Lung (tissue), 12 donors: ENCODE measurements around the gene FBRS. TPM values are rescaled to one million over a fixed set of nuclear protein-coding genes. Genes with fewer than 3 reads are reported as not detected.

Experiments used
- ATAC-seq: fragments of 200-7000 bp; cut with Tn5 transposase; one replicate; pipeline ENCODE4 v1.9.1; 2020; ENCODE audit warnings: moderate number of reproducible peaks; ENCODE audit not compliant: insufficient read depth, low FRiP score
- DNase-seq, 3 donors: peaks; one replicate each; pipeline ENCODE4 v3.0.0-alpha.2; 2013 to 2017
- H3K27ac ChIP-seq, 2 donors: one replicate each; pipeline ENCODE4 v1.5.1; 2013; ENCODE audit warnings: mild to moderate bottlenecking in 2 of 2, moderate library complexity in 2 of 2, control low read depth in 1 of 2, inconsistent platforms in 1 of 2, low read depth in 1 of 2, low read length in 1 of 2
- H3K27me3 ChIP-seq, 3 donors: one replicate each; pipeline ENCODE4 v1.5.1; 2013; ENCODE audit warnings: low read length in 2 of 3; ENCODE audit not compliant: control insufficient read depth in 3 of 3, insufficient read depth in 3 of 3
- H3K36me3 ChIP-seq, 4 donors: one replicate each; pipeline ENCODE4 v1.5.1; 2013; ENCODE audit warnings: low read length in 4 of 4, mild to moderate bottlenecking in 1 of 4, moderate library complexity in 1 of 4; ENCODE audit not compliant: control insufficient read depth in 4 of 4, insufficient read depth in 4 of 4
- H3K4me1 ChIP-seq, 5 donors: one replicate each; pipeline ENCODE4 v1.5.1; 2013; ENCODE audit warnings: low read length in 5 of 5, mild to moderate bottlenecking in 2 of 5, moderate library complexity in 1 of 5; ENCODE audit not compliant: control insufficient read depth in 5 of 5, insufficient read depth in 5 of 5
- H3K4me3 ChIP-seq: one replicate; pipeline ENCODE4 v1.5.1; 2013; ENCODE audit warnings: mild to moderate bottlenecking, control low read depth, moderate library complexity
- H3K9ac ChIP-seq, 2 donors: one replicate each; pipeline ENCODE4 v1.5.1; 2013; ENCODE audit warnings: low read length in 2 of 2, control low read depth in 1 of 2; ENCODE audit not compliant: insufficient read depth in 1 of 2
- H3K9me3 ChIP-seq, 4 donors: one replicate each; pipeline ENCODE4 v1.5.1; 2013; ENCODE audit warnings: low read length in 3 of 4, mild to moderate bottlenecking in 1 of 4, moderate library complexity in 1 of 4; ENCODE audit not compliant: control insufficient read depth in 4 of 4, insufficient read depth in 3 of 4
- CTCF ChIP-seq: IDR thresholded peaks from 2 replicates; pipeline ENCODE4 v1.5.1; 2012; ENCODE audit warnings: mild to moderate bottlenecking; ENCODE audit errors: control extremely low read depth, extremely low read depth
- WGBS, 2 donors: extraction: QIAGEN DNeasy Blood & Tissue Kit; methylation state at CpG; one replicate each; pipeline ENCODE4 v1.1.7; 2013; 5-methylcytosine and 5-hydroxymethylcytosine counted together
- polyA plus RNA-seq, 2 donors: library from polyadenylated mRNA; stranded (reverse); fragments of 200-250 nt; gene quantifications; one replicate each; pipeline ENCODE4 v1.2.1, GENCODE V29; 2013
- total RNA-seq, 2 donors: library from RNA; depleted of rRNA in 1 of 2; stranded (reverse); fragments of >200 nt in 1 of 2; gene quantifications; one replicate each; pipeline ENCODE4 v1.2.1, GENCODE V29; 2014 to 2021
- donor health status: control.
- donor health status: control.
- donor health status: Bipolar disorder and iron deficiency.
- donor health status: healthy.
- donor health status: DM: yes; HTN: yes; CAD: no.

Gene FBRS
- total and polyA plus RNA-seq, 4 donors, result 32.1 to 80.8 (median 55.6) TPM

DNA sequence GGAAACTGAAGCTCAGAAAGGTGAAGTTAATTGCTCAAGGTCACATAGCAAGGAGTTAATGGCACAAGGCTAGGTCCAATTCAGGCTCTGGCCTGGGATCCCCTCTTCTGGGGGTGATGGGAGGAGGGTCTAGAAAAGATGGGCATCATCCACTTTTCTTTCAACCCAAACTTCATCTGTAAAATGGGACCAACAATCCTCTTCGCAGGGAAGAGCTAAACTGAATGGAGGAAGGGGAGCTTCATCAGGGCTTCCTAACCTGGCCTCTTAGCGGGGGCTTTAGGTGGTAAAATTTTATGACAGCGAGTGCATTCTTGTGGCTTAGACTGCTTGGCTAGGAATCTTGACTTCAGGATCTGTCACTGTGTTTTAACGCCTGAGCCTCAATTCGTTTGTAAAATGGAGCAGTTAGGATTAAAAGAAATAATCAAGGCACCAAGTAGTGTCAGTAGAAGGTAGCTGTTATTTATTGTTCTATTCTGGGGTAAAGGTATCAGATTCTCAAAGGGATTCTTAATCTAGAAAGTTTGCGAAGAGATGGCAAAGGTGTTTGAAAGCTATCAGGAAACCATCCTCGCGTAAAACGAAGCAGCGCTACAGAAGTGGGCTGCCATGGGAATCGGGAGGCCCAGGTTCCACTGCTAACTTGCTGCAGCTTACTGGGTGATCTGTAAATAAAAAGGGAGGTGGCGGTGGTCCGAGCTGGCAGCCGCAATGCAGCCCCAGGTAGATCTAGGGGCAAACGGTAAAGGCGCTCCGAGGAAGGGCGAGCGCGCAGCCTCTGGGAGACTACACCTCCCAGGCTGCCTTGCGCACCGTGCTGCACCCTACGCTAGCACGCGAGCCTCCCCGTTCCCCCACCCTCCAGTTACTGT, 39.3 kb downstream of the FBRS start:
- peak overlapping the region; percentile 79 for H3K4me3 ChIP-seq
- TF ChIP-seq CTCF, result no peak
- peak overlapping the region; percentile 98 to 99 for H3K27ac ChIP-seq
- H3K4me1 ChIP-seq, result peaks cover 6 to 17% (median 8%) of the 10 kb centered on the region in 5 donors
- DNase-seq, result no peak
- peak; percentile 93 for ATAC-seq
- WGBS, 2 donors, result 14% methylated on average over 26 of the region's 26 CpGs
- H3K9ac ChIP-seq, result peak overlapping the region; percentile 50 to 94
- no peaks in the 10 kb centered on the region for H3K27me3 ChIP-seq
- no peaks in the 10 kb centered on the region for H3K9me3 ChIP-seq
- H3K36me3 ChIP-seq, result peaks cover 5 to 19% (median 15%) of the 10 kb centered on the region in 4 donors

DNA sequence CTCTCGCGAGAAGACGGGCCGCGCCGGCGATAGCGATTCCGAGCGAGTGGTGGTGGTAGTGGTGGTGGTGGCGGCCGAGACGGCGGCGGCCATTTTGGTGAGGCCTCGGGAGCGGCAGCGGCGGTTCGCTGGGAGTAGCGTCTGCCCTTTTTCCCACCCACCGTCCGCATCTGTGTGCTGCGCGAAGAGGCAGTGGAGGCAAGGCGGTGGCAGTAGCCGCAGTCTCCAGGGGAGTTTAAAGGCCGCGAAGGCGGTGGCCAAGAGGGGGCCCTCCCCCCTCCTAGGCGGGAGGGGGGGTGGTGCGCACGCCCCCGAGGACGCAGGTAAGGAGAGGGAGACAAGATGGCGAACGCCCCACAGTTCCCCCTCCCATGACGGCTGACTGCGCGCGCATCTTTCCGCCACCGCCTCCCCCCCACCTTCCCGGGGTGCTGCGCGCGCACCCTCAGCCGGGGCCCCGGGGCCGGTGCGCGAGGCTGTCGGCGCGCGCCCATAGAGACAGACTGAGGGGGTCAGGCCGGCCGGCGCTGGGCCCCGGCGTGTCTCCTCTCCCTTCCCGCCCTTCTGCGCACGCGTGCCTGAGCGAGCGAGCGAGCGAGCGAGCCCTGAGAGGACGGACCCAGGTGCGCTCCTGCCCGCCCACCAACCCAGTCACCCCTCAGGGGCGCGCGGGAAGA, 40.0 kb downstream of the FBRS start:
- Histone ChIP-seq H3K4me3 (peak overlapping the region; percentile 79), H3K4me1 (peaks cover 6 to 17% (median 8%) of the 10 kb centered on the region in 5 donors), H3K9me3 (no peaks in the 10 kb centered on the region), H3K27me3 (no peaks in the 10 kb centered on the region), H3K9ac (peak overlapping the region; percentile 87 to 94), H3K36me3 (peaks cover 9 to 22% (median 17%) of the 10 kb centered on the region in 4 donors), H3K27ac (peak overlapping the region; percentile 98 to 99)
- TF ChIP-seq CTCF, result no peak
- DNase-seq (peak; percentile 98 to 99 (median 99)), ATAC-seq (peak; percentile 86)
- WGBS, 2 donors, result 0 to 1% methylated on average over 50 to 74 of the region's 76 CpGs

DNA sequence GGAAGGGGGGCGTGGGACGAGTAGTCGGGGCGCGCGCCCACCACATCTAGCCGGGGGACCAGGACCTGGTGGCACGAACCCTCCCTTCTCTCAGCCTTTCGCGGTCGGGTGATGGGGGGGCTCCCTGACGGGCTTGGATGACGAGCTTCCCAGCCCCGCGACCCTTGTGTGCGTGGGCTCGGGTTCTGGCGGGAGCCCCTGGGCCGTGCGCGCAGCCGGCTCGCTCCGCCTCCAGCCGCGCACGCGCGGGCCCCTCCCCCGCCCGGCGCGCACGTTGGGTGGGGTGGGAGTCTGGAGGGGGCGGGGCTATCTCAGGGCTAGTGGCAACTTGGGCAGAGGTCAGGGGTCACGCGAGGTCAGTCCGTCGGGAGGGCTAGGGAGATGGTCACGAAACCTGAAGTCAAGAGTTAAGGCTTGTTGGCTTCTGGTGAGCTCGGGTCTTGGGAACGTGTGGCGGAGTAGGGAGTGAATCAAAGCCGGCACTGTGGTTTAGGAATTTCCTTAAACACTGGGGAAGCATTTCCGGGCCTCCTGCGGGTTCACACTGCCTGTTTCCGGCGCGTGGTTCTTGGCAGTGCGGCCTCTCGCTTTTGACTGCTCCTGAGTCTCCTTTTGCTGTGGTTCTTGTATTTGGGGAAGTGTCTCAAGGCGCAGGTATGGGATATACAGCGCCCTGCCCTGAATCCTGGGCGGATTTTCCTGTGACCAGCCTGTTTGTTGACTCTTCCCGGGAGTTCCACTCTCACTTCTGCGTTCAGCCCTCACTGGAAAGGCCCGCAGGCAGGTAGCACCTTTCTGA, 40.8 kb downstream of the FBRS start, which contains the start of gene SRCAP:
Gene SRCAP (plus strand): TSS at position 356 of the 799 bp plus-strand sequence. CDS start 1,654 bp downstream, outside the sequence.
- H3K9me3 ChIP-seq, result no peaks in the 10 kb centered on the region
- H3K9ac ChIP-seq, result peak within 1 kb of the TSS; percentile 87 to 94
- H3K27me3 ChIP-seq, result no peaks in the 10 kb centered on the region
- TF ChIP-seq CTCF, result no peak
- peak within 1 kb of the TSS; percentile 79 for H3K4me3 ChIP-seq
- ATAC-seq (peak; percentile 82), DNase-seq (peak; percentile 89 to 90 (median 89))
- H3K27ac ChIP-seq, result peak within 1 kb of the TSS; percentile 98 to 99
- H3K4me1 ChIP-seq, result peaks cover 6 to 17% (median 8%) of the 10 kb centered on the region in 5 donors
- H3K36me3 ChIP-seq, result peaks cover 12 to 25% (median 18%) of the 10 kb centered on the region in 4 donors
- 1% methylated on average over 46 to 57 of the region's 57 CpGs for WGBS, 2 donors
